Measurements from ENCODE around the gene IL1B. TPM values are rescaled to one million over a fixed set of nuclear protein-coding genes. Genes with fewer than 3 reads are reported as not detected.

The IL1B gene
- total and polyA plus RNA-seq, 5 donors = 0.14 to 2.1 (median 1.2) TPM; not detected in 1

DNA sequence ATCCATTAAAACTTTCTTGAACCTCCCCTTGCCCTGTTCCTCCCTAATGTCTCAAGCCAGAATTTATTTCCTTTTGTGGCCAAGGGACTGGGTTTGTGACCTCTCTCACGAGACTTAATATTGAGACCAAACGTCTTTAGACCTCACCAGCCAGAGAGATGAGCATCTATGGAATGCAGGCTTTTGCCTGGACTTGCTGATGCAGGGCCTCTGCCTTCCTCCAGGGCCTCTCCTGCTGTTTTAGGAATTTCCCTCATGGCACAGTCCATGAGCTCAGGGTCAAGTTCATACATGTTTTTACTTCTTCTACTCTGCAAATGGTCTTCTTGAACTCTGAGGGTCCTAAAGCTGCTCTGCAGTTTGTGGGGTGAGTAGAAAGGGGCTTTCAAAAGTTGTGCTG, 22.3 kb downstream of the IL1B start:
- H3K27ac ChIP-seq (ENCODE audit: low read length) = no peak overlapping the region
- H3K4me1 ChIP-seq (ENCODE audit: control insufficient read depth, insufficient read depth, low read length) = no peaks in the 10 kb centered on the region
- no peak overlapping the region for H3K4me3 ChIP-seq (ENCODE audit: low read length)
- DNase-seq (no peak), ATAC-seq (no peak)
- intact Hi-C loops (cut with DNase I) = no loop called here
- no peaks in the 10 kb centered on the region for H3K9me3 ChIP-seq (ENCODE audit: control insufficient read depth, low read length)
- WGBS = 65% methylated on average over 2 of the region's 2 CpGs
- H3K27me3 ChIP-seq (ENCODE audit: control insufficient read depth, insufficient read depth) = no peaks in the 10 kb centered on the region

DNA sequence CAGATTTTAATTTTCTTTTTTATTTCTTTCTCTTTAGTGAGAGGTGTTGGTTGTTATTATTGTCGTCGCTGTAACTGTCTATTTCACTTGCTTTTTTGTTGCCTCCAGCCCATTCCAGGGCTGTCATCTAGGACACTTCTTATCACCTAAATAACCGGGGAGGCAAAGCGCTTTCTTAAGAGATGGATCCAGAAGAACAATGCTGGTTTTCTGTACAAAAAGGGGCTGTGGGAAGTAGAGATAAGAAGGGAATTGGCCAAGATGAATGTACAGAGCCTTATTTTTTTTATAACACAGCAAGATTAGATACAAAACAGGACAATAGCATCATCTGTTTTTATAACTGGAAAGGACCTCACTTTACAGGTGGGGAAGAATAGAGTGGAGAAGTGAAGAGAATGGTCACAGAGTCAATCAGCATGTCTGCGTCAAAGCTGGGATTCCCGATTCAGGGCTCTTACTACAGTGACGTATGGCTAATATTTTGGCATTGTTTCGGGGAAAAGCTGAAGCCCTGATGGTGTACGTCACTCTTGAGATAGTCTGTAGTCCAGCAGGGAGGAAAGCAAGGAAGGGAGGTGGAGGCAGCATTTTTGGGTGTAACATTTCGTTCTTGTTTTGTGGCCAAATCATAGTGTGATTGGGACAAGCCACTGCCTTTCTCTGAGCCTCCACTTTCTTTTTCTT, 23.2 kb downstream of the IL1B start:
- Histone ChIP-seq H3K4me3 (ENCODE audit: low read length) (no peak overlapping the region), H3K4me1 (ENCODE audit: control insufficient read depth, insufficient read depth, low read length) (no peaks in the 10 kb centered on the region), H3K27ac (ENCODE audit: low read length) (no peak overlapping the region), H3K9me3 (ENCODE audit: control insufficient read depth, low read length) (no peaks in the 10 kb centered on the region), H3K27me3 (ENCODE audit: control insufficient read depth, insufficient read depth) (no peaks in the 10 kb centered on the region)
- DNase-seq = no peak
- peak; percentile 52 to 67 for ATAC-seq
- intact Hi-C loops (cut with DNase I) = no loop called here
- WGBS = 62% methylated on average over 10 of the region's 10 CpGs

DNA sequence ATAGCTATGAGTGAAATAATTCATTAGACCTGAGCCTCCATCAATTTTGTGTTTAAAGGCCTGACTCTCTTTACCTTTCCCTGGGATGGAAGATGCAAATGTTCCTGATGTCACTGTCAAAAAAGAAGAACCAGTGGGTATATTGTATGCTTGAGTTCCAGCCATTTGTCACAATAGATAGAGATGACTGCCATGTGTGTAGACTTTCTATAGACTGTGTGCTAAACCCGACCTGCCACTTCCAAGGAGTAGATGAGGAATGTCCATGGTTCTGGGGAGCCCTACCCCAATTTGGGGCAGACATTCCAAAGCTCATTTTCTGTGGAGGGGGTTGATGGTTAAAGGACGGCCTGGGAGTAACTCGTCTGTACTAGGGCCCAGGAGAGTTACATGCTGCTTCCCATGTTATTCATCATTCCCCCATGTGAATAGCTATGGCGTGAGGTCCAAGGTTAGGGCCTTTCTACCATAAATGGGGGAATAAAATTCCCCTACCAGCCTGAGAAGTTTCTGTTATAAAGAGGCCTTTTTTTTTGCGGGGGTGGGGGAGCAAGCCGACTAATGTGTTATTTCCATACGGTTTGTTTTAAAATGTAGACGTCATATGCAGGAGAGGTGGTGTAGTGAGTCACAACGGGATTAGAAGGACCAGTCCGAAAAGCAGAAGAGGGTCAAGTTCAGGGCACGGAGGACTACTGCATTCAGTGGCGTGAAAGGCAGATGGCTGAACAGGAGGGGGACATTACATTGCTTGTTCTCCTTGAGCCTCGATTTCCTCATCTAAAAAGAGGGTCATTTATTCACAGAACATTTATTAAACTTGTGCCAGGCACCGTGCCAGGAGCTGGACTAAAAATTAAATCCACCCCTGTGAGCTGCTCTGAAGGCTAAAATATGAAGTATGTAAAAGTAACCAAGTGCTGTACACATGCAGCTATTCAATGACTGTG, 24.0 kb downstream of the IL1B start:
- whole genome bisulfite sequencing = 58% methylated on average over 14 of the region's 14 CpGs
- intact Hi-C loops (cut with DNase I) = no loop called here
- Histone ChIP-seq H3K4me3 (ENCODE audit: low read length) (no peak overlapping the region), H3K27me3 (ENCODE audit: control insufficient read depth, insufficient read depth) (no peaks in the 10 kb centered on the region), H3K27ac (ENCODE audit: low read length) (peak overlapping the region; percentile 7), H3K9me3 (ENCODE audit: control insufficient read depth, low read length) (no peaks in the 10 kb centered on the region), H3K4me1 (ENCODE audit: control insufficient read depth, insufficient read depth, low read length) (no peaks in the 10 kb centered on the region)
- peak in 1 of 2 donors; percentile 42 for ATAC-seq
- DNase-seq = peak in 1 of 3 donors; percentile 64

DNA sequence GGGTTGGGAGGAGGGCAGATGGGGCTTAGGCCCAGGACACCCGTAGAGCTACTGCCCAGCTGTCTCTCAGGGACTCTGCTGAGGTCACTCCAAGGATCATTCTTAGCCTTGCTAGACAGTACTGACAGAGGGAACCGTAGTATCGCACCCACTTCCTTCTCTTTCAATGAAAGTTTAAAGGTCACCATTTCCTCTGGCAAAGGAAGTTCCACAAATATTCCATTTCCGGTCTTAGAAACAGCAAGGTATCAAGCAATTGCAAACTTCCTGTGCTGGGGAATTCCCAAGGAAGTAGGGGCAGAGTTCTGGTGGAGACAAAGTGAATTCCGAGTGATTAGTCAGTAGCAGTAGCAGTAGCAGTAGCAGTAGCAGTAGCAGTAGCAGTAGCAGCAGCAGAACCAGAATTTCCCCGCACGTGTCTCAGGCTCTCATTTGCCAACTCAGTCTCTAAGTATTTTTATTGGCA, 24.7 kb downstream of the IL1B start:
- WGBS = 43% methylated on average over 7 of the region's 7 CpGs

DNA sequence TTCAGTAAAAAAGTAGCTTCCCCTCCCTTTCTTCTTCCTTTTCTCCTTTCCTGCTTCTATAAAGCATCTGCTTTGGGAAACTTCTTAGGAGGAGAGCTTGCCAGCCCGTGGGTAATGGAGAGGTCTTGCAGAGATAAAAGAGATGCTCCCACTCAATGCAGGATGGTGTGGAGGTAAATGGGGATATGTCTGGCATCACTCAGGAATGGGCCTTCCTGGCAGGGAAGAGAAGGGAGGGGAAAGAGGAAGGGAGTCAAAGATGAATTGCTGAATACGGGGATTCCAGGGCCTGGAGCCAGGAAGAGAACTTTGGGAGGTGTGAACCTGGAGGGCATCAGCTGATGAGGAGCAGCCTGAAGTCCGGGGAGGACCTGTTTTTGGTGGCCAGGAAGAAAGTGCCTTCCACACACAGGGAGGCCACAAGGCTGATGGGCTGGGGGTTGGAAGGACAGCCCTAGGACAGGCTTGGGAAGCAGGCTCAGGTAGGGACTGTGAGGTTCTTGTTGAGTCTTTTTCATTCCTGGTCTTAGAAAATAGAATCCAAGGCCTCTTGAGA, 25.2 kb downstream of the IL1B start:
- ATAC-seq (no peak), DNase-seq (no peak)
- no peak overlapping the region for H3K27ac ChIP-seq (ENCODE audit: low read length)
- no peak overlapping the region for H3K4me3 ChIP-seq (ENCODE audit: low read length)
- no peaks in the 10 kb centered on the region for H3K9me3 ChIP-seq (ENCODE audit: control insufficient read depth, low read length)
- intact Hi-C loops (cut with DNase I) = no loop called here
- 70% methylated on average over 3 of the region's 3 CpGs for WGBS
- H3K4me1 ChIP-seq (ENCODE audit: control insufficient read depth, insufficient read depth, low read length) = no peaks in the 10 kb centered on the region
- no peaks in the 10 kb centered on the region for H3K27me3 ChIP-seq (ENCODE audit: control insufficient read depth, insufficient read depth)

More for the DNA sequence above, 24.7 kb downstream of the IL1B start:
- DNase-seq (peak in 1 of 3 donors; percentile 14), ATAC-seq (peak; percentile 85 to 96)
- H3K4me1 ChIP-seq (ENCODE audit: control insufficient read depth, insufficient read depth, low read length) = no peaks in the 10 kb centered on the region
- intact Hi-C loops (cut with DNase I) = no loop called here
- no peaks in the 10 kb centered on the region for H3K9me3 ChIP-seq (ENCODE audit: control insufficient read depth, low read length)
- no peak overlapping the region for H3K4me3 ChIP-seq (ENCODE audit: low read length)
- H3K27ac ChIP-seq (ENCODE audit: low read length) = no peak overlapping the region
- no peaks in the 10 kb centered on the region for H3K27me3 ChIP-seq (ENCODE audit: control insufficient read depth, insufficient read depth)

DNA sequence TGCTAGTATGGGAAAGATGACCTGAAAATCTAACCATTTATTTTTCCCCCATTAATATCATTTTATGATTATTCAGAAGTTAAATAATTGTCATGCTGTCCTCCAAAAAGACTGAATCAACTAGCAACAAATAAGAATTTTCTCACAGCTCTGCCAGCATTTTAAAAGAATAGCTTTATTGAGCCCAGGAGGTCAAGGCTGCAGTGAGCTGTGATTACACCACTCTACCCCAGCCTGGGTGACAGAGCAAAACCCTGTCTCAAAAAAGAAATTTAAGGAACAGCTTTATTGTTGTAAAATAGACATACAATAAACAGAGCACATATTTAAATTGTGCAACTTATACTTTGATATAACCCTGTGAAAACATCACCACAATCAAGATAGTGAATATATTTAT, 27.5 kb downstream of the IL1B start:
- ATAC-seq = no peak
- H3K9me3 ChIP-seq (ENCODE audit: control insufficient read depth, low read length) = no peaks in the 10 kb centered on the region
- no peak overlapping the region for H3K4me3 ChIP-seq (ENCODE audit: low read length)
- no peak for DNase-seq
- H3K27ac ChIP-seq (ENCODE audit: low read length) = no peak overlapping the region
- no peaks in the 10 kb centered on the region for H3K27me3 ChIP-seq (ENCODE audit: control insufficient read depth, insufficient read depth)
- H3K4me1 ChIP-seq (ENCODE audit: control insufficient read depth, insufficient read depth, low read length) = no peaks in the 10 kb centered on the region
- intact Hi-C loops (cut with DNase I) = no loop called here

DNA sequence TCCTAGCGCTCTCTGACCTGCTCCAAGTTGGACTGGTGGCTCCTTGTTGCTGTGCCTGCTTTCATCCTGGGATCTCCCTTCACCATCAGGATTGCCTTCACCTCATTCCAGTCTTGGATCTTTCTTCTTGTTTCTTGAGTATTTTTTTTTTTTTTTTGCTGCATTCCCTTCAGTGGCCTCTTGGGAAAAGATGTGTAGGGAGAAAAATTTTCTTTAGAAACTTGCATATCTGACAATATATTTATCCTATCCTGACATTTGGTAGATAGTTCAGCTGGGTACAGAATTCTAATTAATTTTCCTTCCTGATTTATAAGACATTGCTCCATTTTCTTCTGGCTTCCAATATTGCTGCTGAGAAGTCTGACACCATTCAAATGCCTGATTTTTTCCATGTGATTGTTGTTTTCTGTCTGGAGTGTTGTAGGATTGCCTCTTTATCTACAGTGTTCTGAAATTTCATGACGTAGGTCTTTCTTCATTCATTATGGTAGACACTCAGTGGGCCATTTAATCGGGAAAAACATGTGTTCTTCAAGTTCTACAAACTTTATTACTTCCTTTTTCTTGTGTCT, 29.3 kb downstream of the IL1B start:
- H3K27ac ChIP-seq (ENCODE audit: low read length) = no peak overlapping the region
- intact Hi-C loops (cut with DNase I) = no loop called here
- DNase-seq (no peak), ATAC-seq (no peak)
- 93% methylated on average over 3 of the region's 3 CpGs for WGBS
- H3K4me3 ChIP-seq (ENCODE audit: low read length) = no peak overlapping the region
- no peaks in the 10 kb centered on the region for H3K9me3 ChIP-seq (ENCODE audit: control insufficient read depth, low read length)
- H3K4me1 ChIP-seq (ENCODE audit: control insufficient read depth, insufficient read depth, low read length) = no peaks in the 10 kb centered on the region
- no peaks in the 10 kb centered on the region for H3K27me3 ChIP-seq (ENCODE audit: control insufficient read depth, insufficient read depth)

DNA sequence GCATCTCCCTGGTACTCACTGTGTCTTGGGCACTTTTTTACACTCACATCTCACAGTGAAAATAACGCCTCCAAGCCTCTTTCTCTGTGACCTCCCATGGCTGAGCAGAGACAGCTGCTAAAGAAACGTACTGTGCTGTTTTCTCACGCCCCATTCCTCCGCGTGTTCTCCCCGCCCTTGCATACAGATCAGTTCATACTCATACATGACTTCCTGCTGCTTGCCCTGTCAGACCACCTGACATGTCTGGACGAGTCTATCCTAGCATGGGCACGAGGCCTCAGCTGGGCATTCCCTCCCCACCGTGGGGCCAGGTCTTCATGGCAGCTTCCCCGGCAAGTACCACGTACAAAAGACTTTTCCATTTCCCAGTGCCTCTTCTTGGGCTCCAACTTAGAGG, 31.0 kb downstream of the IL1B start:
- Histone ChIP-seq H3K4me3 (ENCODE audit: low read length) (no peak overlapping the region), H3K4me1 (ENCODE audit: control insufficient read depth, insufficient read depth, low read length) (no peaks in the 10 kb centered on the region), H3K27ac (ENCODE audit: low read length) (no peak overlapping the region), H3K27me3 (ENCODE audit: control insufficient read depth, insufficient read depth) (no peaks in the 10 kb centered on the region), H3K9me3 (ENCODE audit: control insufficient read depth, low read length) (peaks cover 2% of the 10 kb centered on the region)
- intact Hi-C loops (cut with DNase I) = no loop called here
- DNase-seq (no peak), ATAC-seq (no peak)
- WGBS = 89% methylated on average over 11 of the region's 11 CpGs

DNA sequence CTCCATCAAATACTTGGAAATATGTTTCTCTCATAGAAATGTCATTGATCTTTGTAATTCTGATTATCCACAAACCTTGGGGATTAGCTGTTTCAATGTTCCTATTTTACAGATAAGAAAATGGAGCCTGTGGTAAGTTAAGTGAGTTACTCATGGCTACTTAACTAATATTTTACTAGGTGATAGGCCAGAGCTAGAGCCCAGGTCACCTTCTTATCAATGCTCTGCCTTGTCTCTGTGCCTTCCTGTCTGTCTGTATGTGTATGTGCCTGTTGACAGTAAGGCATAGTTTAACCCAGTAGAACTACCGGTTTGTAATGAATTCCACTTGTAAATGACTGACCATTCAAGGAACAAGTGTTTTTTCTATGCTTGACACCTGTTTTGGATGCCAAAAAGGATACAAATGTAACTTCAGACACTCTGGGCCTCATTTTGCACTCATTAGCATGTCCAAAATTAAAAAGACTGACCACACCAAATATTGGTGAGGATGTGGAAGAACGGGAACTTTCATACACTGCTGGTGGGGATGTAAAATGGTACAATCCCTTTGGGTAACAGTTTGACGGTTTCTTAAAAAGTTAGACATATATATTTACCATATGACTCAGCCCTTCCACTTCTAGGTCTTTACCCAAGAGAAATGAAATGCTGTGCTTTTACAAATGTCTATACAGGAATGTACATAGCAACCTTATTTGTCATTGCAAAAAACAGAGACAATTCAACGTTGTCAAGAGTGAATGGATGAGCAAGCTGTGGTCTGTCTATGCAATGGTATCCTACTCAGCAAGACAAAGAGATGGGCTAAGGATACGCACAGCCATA, 32.7 kb downstream of the IL1B start:
- 72% methylated on average over 5 of the region's 5 CpGs for WGBS
- Histone ChIP-seq H3K9me3 (ENCODE audit: control insufficient read depth, low read length) (peaks cover 2% of the 10 kb centered on the region), H3K27ac (ENCODE audit: low read length) (no peak overlapping the region), H3K4me3 (ENCODE audit: low read length) (no peak overlapping the region), H3K4me1 (ENCODE audit: control insufficient read depth, insufficient read depth, low read length) (no peaks in the 10 kb centered on the region), H3K27me3 (ENCODE audit: control insufficient read depth, insufficient read depth) (no peaks in the 10 kb centered on the region)
- intact Hi-C loops (cut with DNase I) = no loop called here
- DNase-seq (no peak), ATAC-seq (no peak)

DNA sequence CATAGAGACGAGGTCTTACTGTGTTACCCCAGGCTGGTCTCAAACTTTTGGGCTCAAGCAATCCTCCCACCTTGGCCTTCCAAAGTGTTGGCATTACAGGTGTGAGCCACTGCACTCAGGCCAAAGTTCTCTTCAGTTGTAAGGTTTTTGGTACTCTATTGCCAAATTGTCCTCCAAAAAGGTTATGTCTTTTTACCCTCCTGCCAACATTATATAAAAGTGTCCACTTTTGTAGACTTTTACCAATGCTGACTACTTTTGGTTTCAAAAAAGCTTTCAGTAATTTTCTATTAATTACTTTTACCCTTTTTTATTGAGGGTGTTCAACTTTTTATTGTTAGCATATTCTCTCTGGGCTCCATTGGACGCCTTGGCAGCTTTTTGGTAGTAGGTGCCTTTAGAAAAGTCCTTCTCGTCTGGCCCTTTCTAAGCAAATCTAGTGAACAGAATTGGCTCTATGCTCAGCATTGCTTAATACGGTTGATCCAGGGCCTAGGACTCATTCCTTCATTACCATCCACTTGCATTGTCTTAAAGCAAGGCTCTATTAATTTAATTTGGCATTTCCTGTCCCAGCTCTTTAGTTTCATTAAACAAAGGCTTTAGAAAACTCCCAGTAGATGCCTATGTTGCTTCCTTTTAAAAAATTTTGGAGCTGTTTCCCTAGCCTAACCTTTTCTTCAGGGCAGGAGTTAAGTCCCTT, 35.5 kb downstream of the IL1B start:
- Histone ChIP-seq H3K9me3 (ENCODE audit: control insufficient read depth, low read length) (peaks cover 2% of the 10 kb centered on the region), H3K27ac (ENCODE audit: low read length) (no peak overlapping the region), H3K4me1 (ENCODE audit: control insufficient read depth, insufficient read depth, low read length) (no peaks in the 10 kb centered on the region), H3K27me3 (ENCODE audit: control insufficient read depth, insufficient read depth) (no peaks in the 10 kb centered on the region), H3K4me3 (ENCODE audit: low read length) (no peak overlapping the region)
- no peak for ATAC-seq
- WGBS = 86% methylated on average over 4 of the region's 4 CpGs
- no peak for DNase-seq
- intact Hi-C loops (cut with DNase I) = no loop called here

All from right cardiac atrium (tissue), 5 donors.